ENCODE results near the gene PDCD1LG2.

Gene PDCD1LG2

GRCh38 chr9:5485378-5486085, 24.8 kb upstream of the PDCD1LG2 start:
- no peaks in the 10 kb centered on the region for H3K9me3 ChIP-seq (ENCODE audit: insufficient read depth, low read depth, low read length)
- no peaks in the 10 kb centered on the region for H3K36me3 ChIP-seq (ENCODE audit: insufficient read depth, low read length)
- H3K9me2 ChIP-seq (replicated peaks; ENCODE audit: low read depth, low read length): no peaks in the 10 kb centered on the region
- H3K79me2 ChIP-seq (ENCODE audit: insufficient read depth, low read length): no peaks in the 10 kb centered on the region
- peaks cover 6% of the 10 kb centered on the region for H3K4me1 ChIP-seq (ENCODE audit: insufficient read depth, low read length, poor library complexity, severe bottlenecking)
- TF ChIP-seq CTCF (conservative IDR thresholded peaks at IDR 0.05; ENCODE audit: low read length) (no peak), EZH2phosphoT487 (IDR thresholded peaks at IDR 0.05; ENCODE audit: borderline replicate concordance) (no peak)
- H2AFZ ChIP-seq (ENCODE audit: low read length): no peak overlapping the region
- no peaks in the 10 kb centered on the region for H3F3A ChIP-seq (ENCODE audit: low read depth)
- no peak overlapping the region for H3K4me2 ChIP-seq (ENCODE audit: low read depth, low read length, poor library complexity, severe bottlenecking)
- H3K4me3 ChIP-seq (ENCODE audit: low read length, poor library complexity, severe bottlenecking): no peak overlapping the region
- no peaks in the 10 kb centered on the region for H4K20me1 ChIP-seq (ENCODE audit: insufficient read depth, low read length, poor library complexity, severe bottlenecking)
- no peak overlapping the region for H3K9ac ChIP-seq (ENCODE audit: low read depth, low read length, poor library complexity, severe bottlenecking)
- no peaks in the 10 kb centered on the region for H3K27me3 ChIP-seq (ENCODE audit: insufficient read depth, low read length, poor library complexity, severe bottlenecking)

- H3K4me1 ChIP-seq (ENCODE audit: insufficient read depth, low read length, poor library complexity, severe bottlenecking): peaks cover 6% of the 10 kb centered on the region
- no peak overlapping the region for H2AFZ ChIP-seq (ENCODE audit: low read length)
- no peak overlapping the region for H3K9ac ChIP-seq (ENCODE audit: low read depth, low read length, poor library complexity, severe bottlenecking)
- no peaks in the 10 kb centered on the region for H3K27me3 ChIP-seq (ENCODE audit: insufficient read depth, low read length, poor library complexity, severe bottlenecking)
- H3K36me3 ChIP-seq (ENCODE audit: insufficient read depth, low read length): no peaks in the 10 kb centered on the region
- no peak overlapping the region for H3K4me2 ChIP-seq (ENCODE audit: low read depth, low read length, poor library complexity, severe bottlenecking)
- no peaks in the 10 kb centered on the region for H3K79me2 ChIP-seq (ENCODE audit: insufficient read depth, low read length)
- H3F3A ChIP-seq (ENCODE audit: low read depth): no peaks in the 10 kb centered on the region
- H3K9me2 ChIP-seq (replicated peaks; ENCODE audit: low read depth, low read length): no peaks in the 10 kb centered on the region
- TF ChIP-seq CTCF (conservative IDR thresholded peaks at IDR 0.05; ENCODE audit: low read length): peak; percentile 38
- TF ChIP-seq EZH2phosphoT487 (IDR thresholded peaks at IDR 0.05; ENCODE audit: borderline replicate concordance): no peak
- no peaks in the 10 kb centered on the region for H3K9me3 ChIP-seq (ENCODE audit: insufficient read depth, low read depth, low read length)
- no peaks in the 10 kb centered on the region for H4K20me1 ChIP-seq (ENCODE audit: insufficient read depth, low read length, poor library complexity, severe bottlenecking)
- no peak overlapping the region for H3K4me3 ChIP-seq (ENCODE audit: low read length, poor library complexity, severe bottlenecking)
These were observed 23.3 kb upstream of the PDCD1LG2 start for GRCh38 chr9:5486988-5487387.

DNA sequence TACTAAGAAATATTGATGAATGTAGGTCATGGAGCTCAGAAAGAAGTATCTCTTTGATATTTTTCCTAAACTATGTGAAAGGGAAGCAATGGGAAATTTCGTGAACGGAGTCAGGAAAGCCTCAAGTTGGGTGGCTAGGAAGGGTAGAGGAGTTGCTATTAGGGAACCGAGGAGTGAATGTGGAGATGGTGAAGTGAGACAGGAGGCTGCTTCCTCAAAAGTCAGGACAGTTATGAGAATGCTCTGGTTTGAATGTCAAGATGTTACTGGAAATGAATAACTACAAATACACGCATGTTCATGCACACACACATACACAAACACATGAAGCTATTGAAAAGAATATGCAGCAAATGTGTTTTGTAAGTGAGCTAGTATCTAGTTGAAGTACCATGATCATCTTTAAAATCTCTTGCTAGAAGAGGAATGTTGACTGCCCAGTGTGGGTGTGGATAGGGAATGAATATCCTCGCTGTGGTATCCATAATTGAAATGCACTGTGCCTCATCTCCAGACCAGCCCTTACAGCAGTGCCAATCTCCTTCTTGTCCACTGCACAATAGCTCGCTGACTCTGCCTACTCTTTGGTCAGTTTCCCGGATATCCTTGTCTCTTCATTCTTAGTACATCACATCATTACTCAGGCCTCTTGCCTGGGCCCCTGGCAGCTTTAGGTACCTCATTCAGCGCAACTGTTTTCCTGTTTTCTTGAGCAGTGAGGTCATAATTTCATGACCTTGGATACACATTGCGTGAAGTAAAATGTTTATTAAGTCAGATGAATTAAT, 21.9 kb upstream of the PDCD1LG2 start:
- Histone ChIP-seq H4K20me1 (ENCODE audit: insufficient read depth, low read length, poor library complexity, severe bottlenecking) (no peaks in the 10 kb centered on the region), H3K9ac (ENCODE audit: low read depth, low read length, poor library complexity, severe bottlenecking) (no peak overlapping the region), H3K36me3 (ENCODE audit: insufficient read depth, low read length) (no peaks in the 10 kb centered on the region), H3K4me2 (ENCODE audit: low read depth, low read length, poor library complexity, severe bottlenecking) (no peak overlapping the region), H2AFZ (ENCODE audit: low read length) (no peak overlapping the region), H3K4me3 (ENCODE audit: low read length, poor library complexity, severe bottlenecking) (no peak overlapping the region), H3K4me1 (ENCODE audit: insufficient read depth, low read length, poor library complexity, severe bottlenecking) (peaks cover 9% of the 10 kb centered on the region), H3K9me3 (ENCODE audit: insufficient read depth, low read depth, low read length) (no peaks in the 10 kb centered on the region), H3K9me2 (replicated peaks; ENCODE audit: low read depth, low read length) (no peaks in the 10 kb centered on the region), H3K27me3 (ENCODE audit: insufficient read depth, low read length, poor library complexity, severe bottlenecking) (no peaks in the 10 kb centered on the region), H3F3A (ENCODE audit: low read depth) (no peaks in the 10 kb centered on the region), H3K79me2 (ENCODE audit: insufficient read depth, low read length) (no peaks in the 10 kb centered on the region)
- no peak for TF ChIP-seq EZH2phosphoT487 (IDR thresholded peaks at IDR 0.05; ENCODE audit: borderline replicate concordance)
- no peak for TF ChIP-seq CTCF (conservative IDR thresholded peaks at IDR 0.05; ENCODE audit: low read length)
